Activated CD4-positive, alpha-beta T cell treated with anti-CD3 and anti-CD28 coated beads, Interleukin-2, amount 10 ng/mL, durations not matched to agents 7 days and 5 days (primary cell): ENCODE data around the gene SLC38A4. TPM values are rescaled to one million over a fixed set of nuclear protein-coding genes. Genes with fewer than 3 reads are reported as not detected.
"Not testable (repeated sequence)": the region's sequence is repeated elsewhere in the genome, so short reads cannot be mapped to it uniquely, and the experiment has no call there.

Experiments used
- CTCF ChIA-PET: fragments of 350-600 bp; sonication (Branson Sonifier 250); formaldehyde crosslinking; loops from one replicate; lab custom pipeline; 2021; ENCODE audit warnings: antibody characterized with exemption; lab: Charles Lee
- POLR2A ChIA-PET: fragments of 350-600 bp; sonication (Branson Sonifier 250); formaldehyde crosslinking; loops from one replicate; lab custom pipeline; 2021; ENCODE audit warnings: antibody characterized with exemption; lab: Charles Lee
- DNase-seq: peaks from one replicate; pipeline ENCODE4 v3.0.0-alpha.2; 2020
- H3K27ac Mint-ChIP-seq: one replicate; pipeline ENCODE4 v1.8.0; 2021; ENCODE audit warnings: mild to moderate bottlenecking, moderate library complexity, mixed read lengths
- H3K27me3 Mint-ChIP-seq: one replicate; pipeline ENCODE4 v1.8.0; 2021; ENCODE audit warnings: mixed read lengths
- H3K36me3 Mint-ChIP-seq: one replicate; pipeline ENCODE4 v1.8.0; 2021; ENCODE audit warnings: low read depth, mixed read lengths
- H3K4me1 Mint-ChIP-seq: one replicate; pipeline ENCODE4 v1.8.0; 2021; ENCODE audit warnings: mixed read lengths
- H3K4me3 Mint-ChIP-seq: one replicate; pipeline ENCODE4 v1.8.0; 2021; ENCODE audit warnings: mild to moderate bottlenecking, moderate library complexity, mixed read lengths
- H3K9me3 Mint-ChIP-seq: one replicate; pipeline ENCODE4 v1.8.0; 2021; ENCODE audit warnings: mixed read lengths
- total RNA-seq, 2 experiments: library from RNA; stranded (reverse); gene quantifications; one replicate each; pipeline ENCODE4 v1.2.3, GENCODE V29; 2021

The SLC38A4 gene, protein sequence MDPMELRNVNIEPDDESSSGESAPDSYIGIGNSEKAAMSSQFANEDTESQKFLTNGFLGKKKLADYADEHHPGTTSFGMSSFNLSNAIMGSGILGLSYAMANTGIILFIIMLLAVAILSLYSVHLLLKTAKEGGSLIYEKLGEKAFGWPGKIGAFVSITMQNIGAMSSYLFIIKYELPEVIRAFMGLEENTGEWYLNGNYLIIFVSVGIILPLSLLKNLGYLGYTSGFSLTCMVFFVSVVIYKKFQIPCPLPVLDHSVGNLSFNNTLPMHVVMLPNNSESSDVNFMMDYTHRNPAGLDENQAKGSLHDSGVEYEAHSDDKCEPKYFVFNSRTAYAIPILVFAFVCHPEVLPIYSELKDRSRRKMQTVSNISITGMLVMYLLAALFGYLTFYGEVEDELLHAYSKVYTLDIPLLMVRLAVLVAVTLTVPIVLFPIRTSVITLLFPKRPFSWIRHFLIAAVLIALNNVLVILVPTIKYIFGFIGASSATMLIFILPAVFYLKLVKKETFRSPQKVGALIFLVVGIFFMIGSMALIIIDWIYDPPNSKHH
- not detected for total RNA-seq

DNA sequence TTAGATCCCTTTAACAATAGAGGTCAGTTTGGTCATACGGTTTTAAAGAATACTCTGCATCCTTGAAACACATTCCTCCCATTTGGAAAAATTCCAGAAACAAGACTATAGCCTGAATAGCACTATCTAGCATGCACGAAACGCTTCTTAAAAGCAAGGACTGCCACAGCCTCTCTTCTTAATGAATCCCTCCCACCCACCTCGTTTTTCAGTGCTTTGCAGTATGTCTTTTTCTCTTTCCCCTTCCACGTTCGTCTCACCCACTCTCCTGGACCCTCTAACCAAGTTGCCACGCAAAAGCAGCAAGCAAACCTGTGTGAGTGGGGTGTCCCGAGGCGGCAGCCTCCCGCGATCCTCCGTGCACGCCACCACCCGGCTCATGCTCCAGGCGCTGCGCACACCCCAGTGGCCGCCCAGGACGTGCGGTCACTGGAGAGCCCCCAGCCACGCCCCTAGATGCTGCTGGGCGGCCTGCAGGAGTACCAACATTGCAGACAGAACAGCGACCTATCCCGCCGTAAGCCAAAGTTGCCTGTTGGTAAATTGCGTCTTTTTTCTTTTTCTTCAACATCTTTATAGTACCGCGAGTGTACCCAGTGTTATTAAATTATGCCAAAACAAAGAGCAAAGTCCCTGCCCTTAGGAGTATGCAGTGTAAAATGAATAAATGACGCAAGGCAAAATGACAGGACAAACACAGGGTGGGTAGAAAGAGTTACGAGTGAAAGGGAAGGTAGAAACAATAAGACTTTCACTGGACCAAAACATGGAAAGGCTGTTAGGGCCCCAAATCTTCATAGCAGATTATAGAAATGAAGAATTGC lies at the start of gene SLC38A4:
Gene SLC38A4, minus strand, starts transcription at position 407 of the 824 bp plus-strand sequence. CDS start 32,926 bp downstream, outside the sequence.
- H3K4me3 Mint-ChIP-seq = no peak within 1 kb of the TSS
- no peaks in the 10 kb centered on the region for H3K9me3 Mint-ChIP-seq
- no peak within 1 kb of the TSS for H3K27ac Mint-ChIP-seq
- POLR2A ChIA-PET = no interaction called here
- CTCF ChIA-PET = no interaction called here
- peaks cover 54% of the 10 kb centered on the region for H3K27me3 Mint-ChIP-seq
- H3K4me1 Mint-ChIP-seq = peaks cover under 1% of the 10 kb centered on the region
- no peak for DNase-seq
- no peaks in the 10 kb centered on the region for H3K36me3 Mint-ChIP-seq

DNA sequence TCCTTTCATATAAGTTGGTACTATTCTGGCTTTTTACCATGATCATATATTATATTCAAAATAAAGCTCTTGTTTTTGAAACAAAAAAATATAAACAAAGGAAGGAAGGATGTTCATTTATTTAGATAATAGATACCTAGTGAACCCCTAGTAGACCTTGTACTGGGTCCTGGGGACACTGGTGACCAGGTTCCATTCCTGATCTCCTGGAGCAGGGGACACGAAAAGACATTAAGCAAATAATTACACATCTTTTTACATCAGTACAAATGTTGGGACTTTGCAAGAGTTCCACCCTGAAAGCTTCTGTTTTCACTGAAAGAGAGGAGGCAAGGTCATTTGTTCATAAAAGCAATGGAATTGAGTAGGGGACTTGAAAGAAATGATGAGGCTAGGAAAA lies 49.3 kb upstream of the SLC38A4 start:
- H3K27me3 Mint-ChIP-seq = peaks cover 9% of the 10 kb centered on the region
- no peak overlapping the region for H3K4me3 Mint-ChIP-seq
- ChIA-PET POLR2A (no interaction called here), CTCF (no interaction called here)
- H3K9me3 Mint-ChIP-seq = peaks cover 9% of the 10 kb centered on the region
- no peak overlapping the region for H3K27ac Mint-ChIP-seq
- H3K36me3 Mint-ChIP-seq = no peaks in the 10 kb centered on the region
- DNase-seq = no peak
- H3K4me1 Mint-ChIP-seq = no peaks in the 10 kb centered on the region

DNA sequence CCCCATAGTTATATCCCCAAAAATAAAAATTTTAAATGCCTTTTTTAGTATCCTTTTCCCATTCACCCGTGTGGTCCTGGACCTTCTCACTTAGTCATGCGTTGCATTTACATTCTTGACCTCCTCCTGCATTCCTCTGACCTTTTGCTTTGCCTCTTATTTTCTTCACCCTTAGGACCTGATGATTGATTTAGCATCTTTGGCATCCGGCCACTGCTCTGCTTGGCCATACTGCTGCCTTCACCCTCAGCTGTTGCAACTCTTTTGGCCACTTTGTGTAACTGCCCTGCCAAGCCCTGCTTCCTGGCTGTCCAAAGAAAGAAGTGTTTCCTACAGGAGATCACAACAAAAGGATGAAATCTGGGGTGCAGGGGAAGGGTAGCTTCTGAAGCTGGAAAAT lies 48.8 kb upstream of the SLC38A4 start:
- Mint-ChIP-seq H3K4me1 (no peaks in the 10 kb centered on the region), H3K4me3 (no peak overlapping the region), H3K9me3 (peaks cover 9% of the 10 kb centered on the region), H3K27ac (no peak overlapping the region), H3K27me3 (peaks cover 11% of the 10 kb centered on the region), H3K36me3 (no peaks in the 10 kb centered on the region)
- CTCF ChIA-PET = no interaction called here
- POLR2A ChIA-PET = no interaction called here
- DNase-seq = no peak

DNA sequence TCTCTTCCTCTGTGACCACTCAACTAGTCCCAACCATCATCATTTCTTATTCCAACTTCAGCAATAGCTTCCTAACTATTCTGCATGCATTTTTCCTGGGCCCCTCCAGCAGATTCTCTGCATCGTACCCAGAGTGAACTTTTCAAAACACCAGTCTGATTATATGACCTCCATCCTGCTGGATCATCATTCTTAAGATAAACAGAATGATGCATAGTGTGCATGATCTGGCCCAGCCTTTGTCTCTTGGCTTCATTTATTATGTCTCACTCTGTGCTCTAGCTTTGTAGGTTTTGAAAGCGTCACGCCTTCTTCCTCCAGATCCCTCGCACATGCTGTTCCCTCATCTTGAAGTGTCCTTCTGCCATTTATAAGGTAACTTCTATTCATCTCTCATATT lies 46.3 kb upstream of the SLC38A4 start:
- POLR2A ChIA-PET = no interaction called here
- Mint-ChIP-seq H3K9me3 (peaks cover 8% of the 10 kb centered on the region), H3K27me3 (peaks cover 11% of the 10 kb centered on the region), H3K36me3 (no peaks in the 10 kb centered on the region), H3K4me3 (no peak overlapping the region), H3K27ac (no peak overlapping the region), H3K4me1 (no peaks in the 10 kb centered on the region)
- CTCF ChIA-PET = no interaction called here
- no peak for DNase-seq

DNA sequence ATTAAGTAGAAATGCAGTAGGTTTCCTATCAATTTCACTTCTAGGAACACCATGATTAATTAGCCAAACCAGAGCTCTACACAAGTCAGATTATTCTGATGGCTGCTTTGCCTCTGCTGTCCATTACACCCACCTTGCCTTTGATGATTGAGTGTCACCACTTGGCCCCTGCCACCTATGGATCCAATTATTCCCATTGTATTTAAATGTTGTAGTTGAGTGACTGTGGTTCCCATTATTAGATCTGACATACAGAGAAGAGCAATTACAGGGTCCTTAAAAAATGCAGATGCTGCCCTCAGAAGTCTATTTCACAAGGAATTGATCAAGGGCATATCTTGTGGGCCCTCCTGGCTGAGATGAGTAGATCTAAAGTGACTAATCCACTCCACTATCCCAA lies 39.5 kb upstream of the SLC38A4 start:
- ChIA-PET POLR2A (no interaction called here), CTCF (no interaction called here)
- Mint-ChIP-seq H3K9me3 (peaks cover 32% of the 10 kb centered on the region), H3K27ac (no peak overlapping the region), H3K4me1 (no peaks in the 10 kb centered on the region), H3K36me3 (no peaks in the 10 kb centered on the region), H3K4me3 (no peak overlapping the region), H3K27me3 (peaks cover 8% of the 10 kb centered on the region)
- DNase-seq = no peak

DNA sequence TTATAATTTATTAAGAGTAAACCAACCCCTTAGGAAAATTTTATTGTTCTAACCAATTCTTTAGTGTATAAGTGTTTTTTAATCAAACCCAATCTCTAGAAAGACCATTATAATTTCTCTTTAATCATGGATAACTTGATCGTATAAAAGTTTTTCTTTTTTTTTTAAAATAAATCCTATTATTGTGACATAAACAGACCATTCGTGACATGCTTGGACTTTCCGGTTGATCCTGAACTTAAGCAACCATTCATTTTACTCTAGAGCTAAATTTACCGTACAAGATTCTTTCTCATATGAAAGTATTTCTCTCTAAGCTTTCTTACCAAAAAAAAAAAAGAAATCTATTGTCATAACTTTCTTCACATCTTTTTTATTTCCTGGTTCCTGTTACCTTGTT lies 32.6 kb upstream of the SLC38A4 start:
- no peak for DNase-seq
- H3K4me3 Mint-ChIP-seq = no peak overlapping the region
- peaks cover 35% of the 10 kb centered on the region for H3K9me3 Mint-ChIP-seq
- H3K36me3 Mint-ChIP-seq = no peaks in the 10 kb centered on the region
- CTCF ChIA-PET = no interaction called here
- H3K27ac Mint-ChIP-seq = no peak overlapping the region
- no peaks in the 10 kb centered on the region for H3K27me3 Mint-ChIP-seq
- POLR2A ChIA-PET = no interaction called here
- no peaks in the 10 kb centered on the region for H3K4me1 Mint-ChIP-seq

DNA sequence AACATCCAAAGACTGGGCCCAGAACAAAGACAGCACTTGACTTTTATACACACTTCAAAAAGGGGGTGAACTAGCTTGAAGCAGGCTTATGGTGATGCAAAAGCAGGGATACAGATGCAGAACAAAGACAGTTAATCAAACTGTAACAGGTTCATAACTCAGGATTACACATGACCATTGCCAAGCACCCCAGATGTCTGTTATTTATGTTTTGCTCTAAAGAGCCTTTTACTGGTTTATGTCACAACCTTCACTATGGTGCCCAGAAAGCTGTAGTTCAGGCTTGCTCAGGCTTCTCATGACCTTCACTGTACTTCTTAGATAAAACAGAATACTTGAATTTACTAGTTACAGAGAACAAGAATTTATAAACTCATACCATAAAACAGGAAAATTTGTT lies 31.7 kb upstream of the SLC38A4 start:
- Mint-ChIP-seq H3K27ac (no peak overlapping the region), H3K36me3 (no peaks in the 10 kb centered on the region), H3K4me1 (no peaks in the 10 kb centered on the region), H3K9me3 (peaks cover 30% of the 10 kb centered on the region), H3K27me3 (no peaks in the 10 kb centered on the region), H3K4me3 (no peak overlapping the region)
- CTCF ChIA-PET = no interaction called here
- DNase-seq = no peak
- POLR2A ChIA-PET = no interaction called here

DNA sequence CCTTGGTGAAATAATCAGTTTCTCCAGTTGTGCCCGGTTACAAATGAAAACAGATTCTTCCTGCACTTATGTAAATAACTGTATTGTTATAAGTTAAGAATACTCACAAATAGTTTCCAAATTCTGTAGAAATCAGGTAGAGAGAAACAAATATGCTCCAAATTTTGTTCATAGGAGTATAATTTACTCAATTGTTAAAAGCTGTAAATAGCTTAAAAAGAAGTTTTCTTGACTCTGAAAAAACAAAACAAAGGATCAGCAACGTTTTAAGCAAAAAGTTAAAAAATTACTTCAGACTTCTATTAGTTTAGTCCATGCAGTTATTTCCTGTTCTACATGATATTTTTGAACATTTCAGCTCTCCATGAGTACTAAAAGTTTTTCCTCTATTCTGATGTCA lies 30.0 kb upstream of the SLC38A4 start:
- no peak for DNase-seq
- CTCF ChIA-PET = no interaction called here
- H3K9me3 Mint-ChIP-seq = peaks cover 21% of the 10 kb centered on the region
- H3K4me3 Mint-ChIP-seq = no peak overlapping the region
- no peaks in the 10 kb centered on the region for H3K4me1 Mint-ChIP-seq
- H3K36me3 Mint-ChIP-seq = no peaks in the 10 kb centered on the region
- peaks cover 7% of the 10 kb centered on the region for H3K27me3 Mint-ChIP-seq
- H3K27ac Mint-ChIP-seq = no peak overlapping the region
- POLR2A ChIA-PET = no interaction called here

DNA sequence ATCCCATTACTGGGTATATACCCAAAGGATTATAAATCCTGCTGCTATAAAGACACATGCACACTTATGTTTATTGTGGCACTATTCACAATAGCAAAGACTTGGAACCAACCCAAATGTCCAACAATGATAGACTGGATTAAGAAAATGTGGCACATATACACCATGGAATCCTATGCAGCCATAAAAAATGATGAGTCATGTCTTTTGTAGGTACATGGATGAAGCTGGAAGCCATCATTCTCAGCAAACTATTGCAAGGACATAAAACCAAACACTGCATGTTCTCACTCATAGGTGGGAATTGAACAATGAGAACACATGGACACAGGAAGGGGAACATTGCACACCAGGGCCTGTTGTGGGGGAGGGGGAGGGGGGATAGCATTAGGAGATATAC lies 28.4 kb upstream of the SLC38A4 start:
- H3K36me3 Mint-ChIP-seq, DNase-seq, H3K27ac Mint-ChIP-seq, CTCF ChIA-PET, H3K4me1 Mint-ChIP-seq, H3K4me3 Mint-ChIP-seq: not testable (repeated sequence)
- Mint-ChIP-seq H3K27me3 (peaks cover 10% of the 10 kb centered on the region), H3K9me3 (peaks cover 21% of the 10 kb centered on the region)
- POLR2A ChIA-PET = interaction anchor here (0.6 kb wide), 1 partner anchor 173 kb away, joined by 4 read pairs; no protein-coding TSS in a partner anchor

DNA sequence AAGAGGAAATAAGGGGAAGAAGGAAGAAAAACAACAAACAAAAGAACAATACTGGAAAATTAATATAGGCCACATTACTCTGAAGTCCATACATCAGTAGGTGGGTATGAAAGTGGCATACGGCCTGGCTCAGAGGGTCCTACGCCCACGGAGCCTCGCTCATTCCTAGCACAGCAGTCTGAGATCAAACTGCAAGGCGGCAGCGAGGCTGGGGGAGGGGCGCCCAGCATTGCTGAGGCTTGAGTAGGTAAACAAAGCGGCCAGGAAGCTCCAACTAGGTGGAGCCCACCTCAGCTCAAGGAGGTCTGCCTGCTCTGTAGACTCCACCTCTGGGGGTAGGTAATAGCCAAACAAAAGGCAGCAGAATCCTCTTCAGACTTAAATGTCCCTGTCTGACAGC lies 23.0 kb upstream of the SLC38A4 start:
- H3K4me3 Mint-ChIP-seq, H3K4me1 Mint-ChIP-seq, H3K27ac Mint-ChIP-seq, POLR2A ChIA-PET, DNase-seq, H3K36me3 Mint-ChIP-seq, CTCF ChIA-PET: not testable (repeated sequence)
- H3K27me3 Mint-ChIP-seq = peaks cover 15% of the 10 kb centered on the region
- H3K9me3 Mint-ChIP-seq = peaks cover 12% of the 10 kb centered on the region

DNA sequence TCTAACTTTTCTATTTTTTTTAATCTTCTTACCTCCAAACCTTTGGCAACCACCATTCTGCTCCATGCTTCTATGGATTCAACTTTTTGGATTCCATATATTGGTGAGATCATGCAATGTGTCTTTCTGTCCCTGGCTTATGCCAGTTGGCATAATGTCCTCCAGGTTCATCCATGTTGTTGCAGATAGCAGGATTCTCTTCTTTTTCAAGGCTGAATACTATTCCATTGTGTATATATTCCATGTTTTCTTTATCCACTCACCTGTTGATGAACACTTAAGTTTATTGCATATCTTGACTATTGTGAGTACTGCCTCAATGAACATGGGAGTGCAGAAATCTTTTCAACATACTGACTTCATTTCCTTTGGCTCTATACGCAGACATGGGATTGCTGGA lies 21.2 kb upstream of the SLC38A4 start:
- no peak overlapping the region for H3K4me3 Mint-ChIP-seq
- ChIA-PET POLR2A (no interaction called here), CTCF (no interaction called here)
- H3K4me1 Mint-ChIP-seq = no peaks in the 10 kb centered on the region
- no peak overlapping the region for H3K27ac Mint-ChIP-seq
- peaks cover 16% of the 10 kb centered on the region for H3K27me3 Mint-ChIP-seq
- no peaks in the 10 kb centered on the region for H3K36me3 Mint-ChIP-seq
- peaks cover 9% of the 10 kb centered on the region for H3K9me3 Mint-ChIP-seq
- DNase-seq = no peak

DNA sequence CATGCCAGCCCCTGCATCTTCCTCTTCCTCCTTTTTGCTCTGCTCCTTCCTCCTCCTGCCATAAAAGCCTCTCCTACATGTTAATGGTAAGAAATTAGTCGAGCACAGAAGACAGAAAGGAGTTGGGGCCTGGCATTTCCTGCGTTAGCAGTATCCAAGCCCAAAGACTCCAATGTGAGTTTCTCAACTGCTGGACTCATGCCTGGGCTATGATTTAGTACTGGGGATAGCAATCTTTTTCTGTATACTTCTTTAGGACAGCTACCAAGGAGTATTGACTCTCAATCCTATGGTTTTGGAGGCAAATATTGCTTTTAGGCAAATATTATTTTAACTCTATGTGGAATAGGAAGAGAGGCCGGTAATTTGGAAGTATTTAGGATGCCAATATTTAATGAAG lies 18.0 kb upstream of the SLC38A4 start:
- Mint-ChIP-seq H3K9me3 (peaks cover 9% of the 10 kb centered on the region), H3K4me1 (no peaks in the 10 kb centered on the region), H3K27ac (no peak overlapping the region), H3K27me3 (peaks cover 9% of the 10 kb centered on the region), H3K4me3 (no peak overlapping the region), H3K36me3 (no peaks in the 10 kb centered on the region)
- no peak for DNase-seq
- CTCF ChIA-PET = no interaction called here
- POLR2A ChIA-PET = no interaction called here

DNA sequence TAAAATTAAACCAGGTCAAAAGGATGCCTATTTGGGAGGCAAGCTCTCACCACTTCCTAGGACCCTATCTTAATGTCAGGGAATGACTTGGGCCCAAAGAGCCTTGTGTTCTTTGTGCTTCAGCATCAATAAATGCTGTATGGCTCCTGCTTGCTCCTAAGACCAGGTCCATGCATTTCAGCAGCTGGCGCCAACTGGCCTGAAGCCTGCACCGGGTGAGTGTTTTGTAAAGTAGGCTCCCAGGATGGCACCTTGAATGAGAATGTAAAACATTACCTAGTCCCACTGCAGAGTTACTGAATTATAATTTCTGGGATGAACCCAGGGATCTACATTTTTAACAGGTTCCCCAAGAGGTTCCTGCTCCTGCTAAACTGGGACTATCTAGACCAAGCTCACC lies 16.1 kb upstream of the SLC38A4 start:
- ChIA-PET CTCF (no interaction called here), POLR2A (no interaction called here)
- H3K36me3 Mint-ChIP-seq = no peaks in the 10 kb centered on the region
- no peaks in the 10 kb centered on the region for H3K4me1 Mint-ChIP-seq
- DNase-seq = no peak
- no peak overlapping the region for H3K27ac Mint-ChIP-seq
- H3K9me3 Mint-ChIP-seq = peaks cover 4% of the 10 kb centered on the region
- peaks cover 12% of the 10 kb centered on the region for H3K27me3 Mint-ChIP-seq
- no peak overlapping the region for H3K4me3 Mint-ChIP-seq
